Hepatocyte (in vitro differentiated cells): Measurements from ENCODE around the gene USH1C. TPM values are rescaled to one million over a fixed set of nuclear protein-coding genes. Genes with fewer than 3 reads are reported as not detected.

Experiments
- DNase-seq: peaks from one replicate; pipeline ENCODE4 v3.0.0-alpha.2; 2016; ENCODE audit warnings: low spot score
- H2AFZ ChIP-seq: fragments of 200-600 bp; sonication (generic); 2 replicates; pipeline ENCODE4 v1.6.0; 2016; ENCODE audit warnings: antibody characterized with exemption, mild to moderate bottlenecking
- H3K27ac ChIP-seq: fragments of 200-600 bp; sonication (generic); 2 replicates; pipeline ENCODE4 v1.5.1; 2016; ENCODE audit warnings: mild to moderate bottlenecking
- H3K27me3 ChIP-seq: fragments of 200-600 bp; sonication (generic); 2 replicates; pipeline ENCODE4 v1.6.1; 2016
- H3K36me3 ChIP-seq: fragments of 200-600 bp; sonication (generic); replicated peaks from 2 replicates; pipeline ENCODE4 v1.5.1; 2016; ENCODE audit warnings: low read depth; ENCODE audit not compliant: insufficient read depth
- H3K4me1 ChIP-seq: fragments of 200-600 bp; sonication (generic); 2 replicates; pipeline ENCODE4 v1.5.1; 2016; ENCODE audit warnings: mild to moderate bottlenecking, moderate library complexity; ENCODE audit not compliant: insufficient read depth
- H3K4me2 ChIP-seq: fragments of 200-600 bp; sonication (generic); 2 replicates; pipeline ENCODE4 v1.6.0; 2016
- H3K4me3 ChIP-seq: fragments of 200-600 bp; sonication (generic); 2 replicates; pipeline ENCODE4 v1.5.1; 2016; ENCODE audit warnings: mild to moderate bottlenecking
- H3K79me2 ChIP-seq: fragments of 200-600 bp; sonication (generic); 2 replicates; pipeline ENCODE4 v1.6.0; 2017; ENCODE audit warnings: mild to moderate bottlenecking
- H3K9me2 ChIP-seq: fragments of 200-600 bp; sonication (generic); replicated peaks from 2 replicates; pipeline ENCODE4 v1.6.0; 2017; ENCODE audit warnings: mild to moderate bottlenecking; ENCODE audit not compliant: insufficient read depth
- H3K9me3 ChIP-seq: fragments of 200-600 bp; sonication (generic); 2 replicates; pipeline ENCODE4 v1.5.1; 2016; ENCODE audit warnings: low read depth, mild to moderate bottlenecking
- H4K20me1 ChIP-seq: fragments of 200-600 bp; sonication (generic); 2 replicates; pipeline ENCODE4 v1.6.0; 2016; ENCODE audit warnings: mild to moderate bottlenecking; ENCODE audit not compliant: insufficient read depth, poor library complexity, severe bottlenecking
- CTCF ChIP-seq: fragments of 200-600 bp; sonication (generic); IDR thresholded peaks from 2 replicates; pipeline ENCODE4 v1.5.1; 2016; ENCODE audit warnings: antibody characterized with exemption, mild to moderate bottlenecking; ENCODE audit not compliant: poor library complexity
- EZH2 ChIP-seq: fragments of 200-600 bp; sonication (generic); IDR thresholded peaks from 2 replicates; pipeline ENCODE4 v1.6.1; 2016; ENCODE audit warnings: antibody characterized with exemption, mild to moderate bottlenecking, borderline replicate concordance
- EZH2phosphoT487 ChIP-seq: fragments of 200-600 bp; sonication (generic); IDR thresholded peaks from one replicate; pipeline ENCODE4 v1.6.1; 2018; ENCODE audit warnings: antibody characterized with exemption, mild to moderate bottlenecking, low read depth, moderate library complexity; ENCODE audit not compliant: unreplicated experiment, severe bottlenecking
- WGBS: methylation state at CpG from one replicate; pipeline ENCODE4 v1.1.6; 2016; ENCODE audit warnings: low lambda C conversion rate; ENCODE audit errors: missing lambda C conversion rate; 5-methylcytosine and 5-hydroxymethylcytosine counted together
- polyA plus RNA-seq: library from polyadenylated mRNA; unstranded; fragments of >200 nt; fragmentation: Nextera tagmentation; extraction: Ambion mirVana; gene quantifications from 2 replicates; pipeline ENCODE4 v1.2.1, GENCODE V29; 2016
- total RNA-seq: library from RNA; depleted of rRNA; stranded (reverse); fragments of >200 nt; gene quantifications from 2 replicates; pipeline ENCODE4 v1.2.3, GENCODE V29; 2014

USH1C gene
- total and polyA plus RNA-seq, 2 experiments from 2014 or later, result 54.3 to 60.6 TPM

DNA sequence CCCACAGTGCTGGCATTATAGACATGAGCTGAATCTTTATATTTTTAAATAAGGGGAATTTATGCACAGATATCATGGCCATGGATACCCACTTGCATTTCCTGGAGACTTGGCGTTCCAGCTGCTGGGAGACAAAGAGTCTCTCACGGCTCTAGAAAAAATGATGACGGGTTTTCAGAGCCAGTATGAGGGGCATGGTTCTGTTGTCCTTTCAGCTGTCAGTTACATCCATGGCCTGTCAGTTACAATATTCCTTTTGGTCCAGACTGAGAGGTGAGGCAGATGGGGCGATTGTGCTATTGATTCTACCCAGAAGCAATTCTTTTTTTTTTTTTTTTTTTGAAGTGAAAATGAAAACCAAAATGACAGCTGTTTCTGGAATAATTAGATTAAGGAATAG lies 29.7 kb downstream of the USH1C start:
- no peaks in the 10 kb centered on the region for H3K4me1 ChIP-seq
- no peaks in the 10 kb centered on the region for H3K79me2 ChIP-seq
- no peaks in the 10 kb centered on the region for H3K36me3 ChIP-seq
- no peak overlapping the region for H3K4me3 ChIP-seq
- no peaks in the 10 kb centered on the region for H3K27me3 ChIP-seq
- no peaks in the 10 kb centered on the region for H3K9me2 ChIP-seq
- H3K27ac ChIP-seq, result no peak overlapping the region
- no peak for DNase-seq
- no peaks in the 10 kb centered on the region for H3K9me3 ChIP-seq
- H4K20me1 ChIP-seq, result no peaks in the 10 kb centered on the region
- TF ChIP-seq CTCF (no peak), EZH2 (no peak), EZH2phosphoT487 (no peak)
- H2AFZ ChIP-seq, result no peak overlapping the region
- WGBS, result 88% methylated on average over 4 of the region's 4 CpGs
- H3K4me2 ChIP-seq, result no peak overlapping the region

DNA sequence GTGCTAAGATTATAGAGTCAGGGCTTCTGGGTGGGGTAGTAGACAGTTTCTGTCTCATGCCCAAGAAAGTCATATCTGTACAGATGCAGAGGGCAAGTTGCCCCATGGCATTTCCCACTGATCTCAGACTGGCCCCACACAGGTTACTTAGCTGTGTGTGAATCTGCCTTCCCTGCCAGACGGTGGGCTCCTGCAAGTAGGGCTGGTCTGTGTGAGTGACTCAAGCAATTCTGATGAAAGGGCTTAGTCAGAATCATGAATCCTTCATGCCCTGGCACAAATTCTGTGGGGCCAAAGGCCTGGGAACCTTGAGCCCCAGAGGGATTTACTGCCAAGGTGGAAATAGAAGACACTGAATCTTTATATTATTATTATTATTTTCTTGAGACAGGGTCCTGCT lies 30.4 kb downstream of the USH1C start:
- no peak for DNase-seq
- Histone ChIP-seq H3K36me3 (no peaks in the 10 kb centered on the region), H4K20me1 (no peaks in the 10 kb centered on the region), H3K27ac (no peak overlapping the region), H3K27me3 (no peaks in the 10 kb centered on the region), H3K4me1 (no peaks in the 10 kb centered on the region), H2AFZ (no peak overlapping the region), H3K9me3 (no peaks in the 10 kb centered on the region), H3K4me2 (no peak overlapping the region), H3K9me2 (no peaks in the 10 kb centered on the region), H3K4me3 (no peak overlapping the region), H3K79me2 (no peaks in the 10 kb centered on the region)
- TF ChIP-seq EZH2phosphoT487 (no peak), EZH2 (no peak), CTCF (no peak)
- WGBS, result 71% methylated on average over 1 of the region's 1 CpG

DNA sequence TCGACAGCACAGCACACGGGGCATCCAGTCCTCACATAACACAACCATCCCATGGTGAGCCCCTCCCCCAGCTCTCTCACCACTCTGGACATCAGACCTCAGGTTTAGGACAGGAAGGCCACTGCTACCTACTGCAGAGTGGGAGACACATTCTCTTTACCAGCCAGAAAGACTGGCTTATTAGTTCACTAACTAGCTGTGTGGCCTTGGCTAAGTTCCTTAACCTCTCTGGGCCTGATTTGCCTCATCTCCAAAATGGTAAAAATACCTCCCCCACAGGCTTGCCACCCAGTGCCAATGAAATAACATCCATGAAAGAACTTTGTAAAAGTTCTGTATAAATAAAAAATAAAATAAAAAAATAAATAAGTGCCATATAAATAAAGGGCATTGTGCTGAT lies 32.1 kb downstream of the USH1C start:
- no peaks in the 10 kb centered on the region for H3K9me3 ChIP-seq
- no peak overlapping the region for H3K4me3 ChIP-seq
- H2AFZ ChIP-seq, result no peak overlapping the region
- no peaks in the 10 kb centered on the region for H3K4me1 ChIP-seq
- TF ChIP-seq EZH2, result no peak
- TF ChIP-seq EZH2phosphoT487, result no peak
- no peak for TF ChIP-seq CTCF
- no peaks in the 10 kb centered on the region for H4K20me1 ChIP-seq
- H3K36me3 ChIP-seq, result no peaks in the 10 kb centered on the region
- H3K27me3 ChIP-seq, result no peaks in the 10 kb centered on the region
- WGBS, result 46% methylated on average over 2 of the region's 2 CpGs
- DNase-seq, result no peak
- no peaks in the 10 kb centered on the region for H3K79me2 ChIP-seq
- no peak overlapping the region for H3K27ac ChIP-seq
- H3K9me2 ChIP-seq, result no peaks in the 10 kb centered on the region
- no peak overlapping the region for H3K4me2 ChIP-seq

DNA sequence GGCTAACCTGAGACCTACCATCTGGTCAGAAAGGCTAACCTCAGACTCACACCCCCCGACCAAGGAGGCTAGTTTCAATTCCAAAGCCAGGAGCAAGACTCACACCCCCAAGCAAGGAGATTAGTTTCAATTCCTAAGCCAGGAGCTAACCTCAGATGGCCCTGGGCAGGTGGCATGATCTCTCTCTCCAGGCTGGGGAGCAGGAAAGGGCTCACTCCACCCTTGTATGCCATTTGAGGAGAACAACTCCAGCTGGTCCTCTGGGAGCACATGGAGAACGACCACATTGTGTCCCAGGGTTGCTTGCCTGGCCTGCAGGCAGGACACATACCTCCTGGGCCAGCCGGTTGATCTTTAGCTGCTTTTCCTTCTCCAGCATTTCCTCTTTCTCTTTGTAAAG lies 32.6 kb downstream of the USH1C start:
- no peak for DNase-seq
- Histone ChIP-seq H2AFZ (no peak overlapping the region), H3K27ac (no peak overlapping the region), H3K27me3 (no peaks in the 10 kb centered on the region), H3K9me3 (no peaks in the 10 kb centered on the region), H4K20me1 (no peaks in the 10 kb centered on the region), H3K4me3 (no peak overlapping the region), H3K9me2 (no peaks in the 10 kb centered on the region), H3K79me2 (no peaks in the 10 kb centered on the region), H3K4me2 (no peak overlapping the region), H3K4me1 (no peaks in the 10 kb centered on the region), H3K36me3 (no peaks in the 10 kb centered on the region)
- no peak for TF ChIP-seq EZH2phosphoT487
- no peak for TF ChIP-seq CTCF
- TF ChIP-seq EZH2, result no peak
- WGBS, result 59% methylated on average over 3 of the region's 3 CpGs
